Endodermal cell (in vitro differentiated cells): Measurements from ENCODE around the gene TNFSF13. TPM values are rescaled to one million over a fixed set of nuclear protein-coding genes. Genes with fewer than 3 reads are reported as not detected.

Source experiments
- DNase-seq: peaks from one replicate; pipeline ENCODE4 v3.0.0-alpha.2; 2017
- H3K27ac ChIP-seq: 2 replicates; pipeline ENCODE4 v1.5.1; 2013; ENCODE audit warnings: mild to moderate bottlenecking, low read depth, low read length, moderate library complexity
- H3K27me3 ChIP-seq: 2 replicates; pipeline ENCODE4 v1.6.1; 2013; ENCODE audit warnings: mild to moderate bottlenecking, low read length, moderate library complexity; ENCODE audit not compliant: insufficient read depth, control insufficient read depth, poor library complexity, severe bottlenecking
- H3K36me3 ChIP-seq: 2 replicates; pipeline ENCODE4 v1.7.0; 2013; ENCODE audit warnings: mild to moderate bottlenecking, low read length, moderate library complexity; ENCODE audit not compliant: control insufficient read depth, insufficient read depth
- H3K4me1 ChIP-seq: one replicate; pipeline ENCODE4 v1.7.0; 2013; ENCODE audit warnings: low read length; ENCODE audit not compliant: control insufficient read depth, insufficient read depth
- H3K4me3 ChIP-seq: 2 replicates; pipeline ENCODE4 v1.5.1; 2013; ENCODE audit warnings: mild to moderate bottlenecking, low read length, moderate library complexity
- H3K9ac ChIP-seq: 2 replicates; pipeline ENCODE4 v1.6.1; 2013; ENCODE audit warnings: mild to moderate bottlenecking, low read length, moderate library complexity; ENCODE audit not compliant: poor library complexity, severe bottlenecking; ENCODE audit errors: extremely low read depth
- H3K9me3 ChIP-seq: 2 replicates; pipeline ENCODE4 v1.6.1; 2013; ENCODE audit warnings: mild to moderate bottlenecking, low read length, moderate library complexity; ENCODE audit not compliant: control insufficient read depth
- H3K27ac Mint-ChIP-seq: 2 replicates; pipeline ENCODE4 v1.8.0; 2020; ENCODE audit warnings: mixed read lengths
- H3K27me3 Mint-ChIP-seq: 2 replicates; pipeline ENCODE4 v1.8.0; 2021; ENCODE audit warnings: mild to moderate bottlenecking, mixed read lengths; ENCODE audit not compliant: insufficient read depth
- H3K36me3 Mint-ChIP-seq: 2 replicates; pipeline ENCODE4 v1.8.0; 2020; ENCODE audit warnings: low read depth, mixed read lengths
- H3K4me1 Mint-ChIP-seq: 2 replicates; pipeline ENCODE4 v1.8.0; 2020; ENCODE audit warnings: mixed read lengths
- H3K4me3 Mint-ChIP-seq: 2 replicates; pipeline ENCODE4 v1.8.0; 2020; ENCODE audit warnings: mild to moderate bottlenecking, moderate library complexity, mixed read lengths
- H3K9me3 Mint-ChIP-seq: 2 replicates; pipeline ENCODE4 v1.8.0; 2020; ENCODE audit warnings: mild to moderate bottlenecking, mixed read lengths
- CTCF ChIP-seq: fragments of 200-600 bp; sonication (generic); conservative IDR thresholded peaks from 2 replicates; pipeline ENCODE4 v1.5.0; 2021; ENCODE audit warnings: antibody characterized with exemption, mild to moderate bottlenecking
- WGBS, 2 experiments: methylation state at CpG; one replicate each; pipeline versions ENCODE4 v1.1.5 to v1.1.7; 2013; ENCODE audit warnings: missing lambda C conversion rate in 2 of 2, mixed read lengths in 1 of 2; ENCODE audit not compliant: insufficient coverage in 1 of 2, insufficient read length in 1 of 2; 5-methylcytosine and 5-hydroxymethylcytosine counted together
- total RNA-seq, 2 donors: library from RNA; stranded (reverse); fragmentation: NEBNext Ultra II Directional in 1 of 2; extraction: Animal tissue kit (Norgen Biotek cat#: 25700) in 1 of 2; gene quantifications; 2 replicates in 1 of 2; 3 replicates in 1 of 2; pipeline ENCODE4 v1.2.1, GENCODE V29; 2021

TNFSF13 gene
- total RNA-seq, 2 donors from 2014 or later, result 1.7 to 3.0 TPM

DNA sequence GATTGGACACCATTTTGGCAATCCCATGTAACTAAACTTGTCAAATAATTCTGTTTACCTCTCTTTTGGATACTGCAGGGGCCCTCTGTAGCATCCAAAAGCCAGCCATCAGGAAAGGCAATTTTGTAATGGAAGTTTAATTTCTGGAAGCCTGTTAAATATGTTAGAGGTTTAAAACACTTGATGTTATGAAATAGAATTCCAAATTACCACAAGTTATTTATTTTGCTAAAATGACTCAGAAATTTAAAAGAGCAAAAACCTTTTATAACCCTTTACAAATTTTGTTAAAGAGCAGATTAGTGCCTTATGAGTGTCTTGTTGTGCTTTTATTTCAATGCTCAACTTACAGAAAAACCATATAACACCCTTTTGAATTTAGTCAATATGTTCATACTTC, 29.7 kb upstream of the TNFSF13 start:
- TF ChIP-seq CTCF, result no peak
- Mint-ChIP-seq H3K27ac (no peak overlapping the region), H3K4me1 (no peaks in the 10 kb centered on the region), H3K4me3 (no peak overlapping the region), H3K36me3 (no peaks in the 10 kb centered on the region), H3K9me3 (peaks cover 50% of the 10 kb centered on the region), H3K27me3 (peaks cover 15% of the 10 kb centered on the region)
- Histone ChIP-seq H3K4me1 (no peaks in the 10 kb centered on the region), H3K36me3 (no peaks in the 10 kb centered on the region), H3K27ac (no peak overlapping the region), H3K9me3 (peaks cover 30% of the 10 kb centered on the region), H3K9ac (no peak overlapping the region), H3K27me3 (no peaks in the 10 kb centered on the region), H3K4me3 (no peak overlapping the region)
- no peak for DNase-seq

DNA sequence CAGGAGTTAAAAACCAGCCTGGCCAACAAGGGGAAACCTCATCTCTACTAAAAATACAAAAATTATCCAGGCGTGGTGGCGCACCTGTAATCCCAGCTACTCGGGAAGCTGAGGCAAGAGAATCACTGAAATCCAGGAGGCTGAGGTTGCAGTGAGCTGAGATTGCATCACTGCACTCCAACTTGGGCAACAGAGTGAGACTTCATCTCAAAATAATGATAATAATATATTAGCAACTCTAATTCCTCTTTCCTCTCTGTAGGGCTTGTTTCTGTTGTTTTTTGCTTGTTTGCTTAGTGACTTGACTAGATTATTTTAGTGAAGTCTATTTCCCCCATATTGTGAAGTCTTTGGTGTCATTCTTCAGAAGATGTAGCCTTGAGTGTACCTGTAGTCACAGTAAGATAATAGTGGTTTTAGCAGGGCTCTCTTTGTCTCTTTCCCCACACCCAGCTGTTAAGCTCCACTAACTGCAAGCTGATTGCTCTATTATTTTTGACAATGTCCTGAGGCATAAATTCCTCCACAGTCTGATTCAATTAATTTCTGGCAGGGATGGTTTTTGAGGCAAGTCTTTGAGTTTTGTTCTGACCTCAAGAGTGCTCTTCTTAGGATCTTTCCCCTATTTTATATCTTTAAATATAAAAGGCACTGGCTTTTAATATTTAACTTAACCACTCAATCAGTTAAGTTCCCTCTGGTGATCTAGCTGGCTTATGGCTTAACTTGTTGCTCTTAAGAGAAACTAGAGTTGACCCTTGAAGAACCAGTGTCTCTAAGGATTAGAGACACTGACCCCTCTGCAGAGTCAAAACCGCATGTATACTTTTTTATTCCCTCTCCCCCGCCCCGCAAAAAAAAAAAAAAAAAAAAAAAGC, 28.3 kb upstream of the TNFSF13 start:
- Mint-ChIP-seq H3K9me3 (peaks cover 44% of the 10 kb centered on the region), H3K27ac (no peak overlapping the region), H3K36me3 (no peaks in the 10 kb centered on the region), H3K4me3 (no peak overlapping the region), H3K27me3 (peaks cover 18% of the 10 kb centered on the region), H3K4me1 (no peaks in the 10 kb centered on the region)
- Histone ChIP-seq H3K9me3 (peaks cover 30% of the 10 kb centered on the region), H3K36me3 (no peaks in the 10 kb centered on the region), H3K4me3 (no peak overlapping the region), H3K9ac (no peak overlapping the region), H3K4me1 (no peaks in the 10 kb centered on the region), H3K27me3 (no peaks in the 10 kb centered on the region), H3K27ac (no peak overlapping the region)
- no peak for TF ChIP-seq CTCF
- DNase-seq, result no peak
- WGBS, 2 experiments, result 79 to 98% methylated on average over 3 to 4 of the region's 6 CpGs

DNA sequence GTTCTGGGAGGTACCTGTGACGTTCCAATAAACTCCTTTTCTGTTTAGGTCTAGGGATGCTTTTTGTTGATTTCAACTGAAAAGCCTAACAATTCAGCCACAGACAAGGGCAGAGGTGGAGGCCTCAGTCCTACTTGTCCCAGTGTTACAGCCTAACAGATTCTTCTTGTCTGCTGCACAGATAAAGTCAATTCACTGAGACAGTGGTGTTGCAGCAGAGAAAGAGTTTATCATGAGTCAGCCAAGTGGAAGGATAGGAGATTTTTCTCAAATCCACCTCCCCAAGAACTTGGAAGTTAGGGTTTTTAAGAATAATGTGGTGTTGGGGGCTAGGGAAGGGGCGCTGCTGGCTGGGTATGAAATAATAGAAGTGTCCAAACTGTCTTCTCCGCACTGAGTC, 20.5 kb upstream of the TNFSF13 start:
- Histone ChIP-seq H3K27ac (no peak overlapping the region), H3K9ac (no peak overlapping the region), H3K36me3 (no peaks in the 10 kb centered on the region), H3K9me3 (peaks cover 11% of the 10 kb centered on the region), H3K4me1 (no peaks in the 10 kb centered on the region), H3K4me3 (no peak overlapping the region), H3K27me3 (peaks cover 5% of the 10 kb centered on the region)
- 70 to 90% methylated on average over 3 of the region's 3 CpGs for WGBS, 2 experiments
- Mint-ChIP-seq H3K36me3 (no peaks in the 10 kb centered on the region), H3K9me3 (peaks cover 21% of the 10 kb centered on the region), H3K4me1 (no peaks in the 10 kb centered on the region), H3K27ac (no peak overlapping the region), H3K27me3 (peaks cover 15% of the 10 kb centered on the region), H3K4me3 (no peak overlapping the region)
- TF ChIP-seq CTCF, result no peak
- no peak for DNase-seq
